Type B pancreatic cell (in vitro differentiated cells): ENCODE data around the gene TMEM132E. TPM values are rescaled to one million over a fixed set of nuclear protein-coding genes. Genes with fewer than 3 reads are reported as not detected.
A peak's percentile ranks its signal among the peaks of the same experiment; 100 is the strongest.

ENCODE experiments used
- DNase-seq: peaks from one replicate; pipeline ENCODE4 v3.0.0; 2021; ENCODE audit warnings: mixed read lengths; ENCODE audit not compliant: unreplicated experiment; ENCODE audit errors: extremely low spot score
- H3K27ac Mint-ChIP-seq: 2 replicates; pipeline ENCODE4 v1.8.0; 2021; ENCODE audit warnings: mild to moderate bottlenecking, mixed read lengths
- H3K27me3 Mint-ChIP-seq: 2 replicates; pipeline ENCODE4 v1.8.0; 2021; ENCODE audit warnings: mixed read lengths
- H3K36me3 Mint-ChIP-seq: 2 replicates; pipeline ENCODE4 v1.8.0; 2021; ENCODE audit warnings: mixed read lengths
- H3K4me1 Mint-ChIP-seq: one replicate; pipeline ENCODE4 v1.8.0; 2021; ENCODE audit warnings: mixed read lengths; ENCODE audit not compliant: unreplicated experiment
- H3K4me3 Mint-ChIP-seq: 2 replicates; pipeline ENCODE4 v1.8.0; 2021; ENCODE audit warnings: mild to moderate bottlenecking, mixed read lengths
- H3K9me3 Mint-ChIP-seq: 2 replicates; pipeline ENCODE4 v1.8.0; 2021; ENCODE audit warnings: mixed read lengths
- total RNA-seq: library from RNA; stranded (reverse); gene quantifications from 2 replicates; pipeline ENCODE4 v1.2.1, GENCODE V29; 2021; ENCODE audit warnings: low replicate concordance
- TF ChIP-seq, protein P1 (sequence below): fragments of 200-600 bp; sonication (generic); conservative IDR thresholded peaks from 2 replicates; pipeline ENCODE4 v1.5.0; 2021; ENCODE audit warnings: antibody characterized with exemption, mild to moderate bottlenecking

The TMEM132E gene
- total RNA-seq, 1 donor from 2014 or later: 0.92 TPM

DNA sequence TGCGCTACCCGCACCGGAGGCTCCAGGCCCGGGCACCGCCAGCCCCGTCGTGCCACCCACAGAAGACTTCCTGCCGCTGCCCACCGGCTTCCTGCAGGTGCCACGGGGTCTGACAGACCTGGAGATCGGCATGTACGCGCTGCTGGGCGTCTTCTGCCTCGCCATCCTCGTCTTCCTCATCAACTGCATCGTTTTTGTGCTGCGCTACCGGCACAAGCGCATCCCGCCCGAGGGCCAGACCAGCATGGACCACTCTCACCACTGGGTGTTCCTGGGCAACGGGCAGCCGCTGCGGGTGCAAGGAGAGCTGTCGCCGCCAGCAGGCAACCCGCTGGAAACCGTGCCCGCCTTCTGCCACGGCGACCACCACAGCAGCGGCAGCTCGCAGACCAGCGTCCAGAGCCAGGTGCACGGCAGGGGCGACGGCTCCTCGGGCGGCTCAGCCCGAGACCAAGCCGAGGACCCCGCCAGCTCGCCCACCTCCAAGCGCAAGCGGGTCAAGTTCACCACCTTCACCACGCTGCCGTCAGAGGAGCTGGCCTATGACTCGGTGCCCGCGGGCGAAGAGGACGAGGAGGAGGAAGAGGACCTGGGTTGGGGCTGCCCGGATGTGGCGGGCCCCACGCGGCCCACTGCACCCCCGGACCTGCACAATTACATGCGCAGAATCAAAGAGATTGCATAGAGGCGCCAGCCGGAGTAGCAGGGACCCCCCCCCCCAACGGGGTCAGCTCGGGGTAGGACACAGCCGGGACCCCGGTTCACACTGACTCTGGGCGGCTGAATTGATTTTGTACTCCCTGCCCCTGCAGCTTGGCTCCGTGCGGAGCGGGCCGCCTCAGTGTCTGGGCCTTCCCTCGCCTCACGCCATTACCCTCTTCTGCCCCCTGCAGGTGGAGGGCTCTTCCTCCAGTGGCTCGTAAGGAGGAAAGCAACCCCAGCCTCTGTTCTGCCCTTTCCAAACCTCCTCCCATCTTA is 58.5 kb downstream of the TMEM132E start:
- no peak overlapping the region for H3K4me3 Mint-ChIP-seq
- H3K9me3 Mint-ChIP-seq: no peaks in the 10 kb centered on the region
- peaks cover 65% of the 10 kb centered on the region for H3K27me3 Mint-ChIP-seq
- no peaks in the 10 kb centered on the region for H3K4me1 Mint-ChIP-seq
- TF ChIP-seq, protein P1, sequence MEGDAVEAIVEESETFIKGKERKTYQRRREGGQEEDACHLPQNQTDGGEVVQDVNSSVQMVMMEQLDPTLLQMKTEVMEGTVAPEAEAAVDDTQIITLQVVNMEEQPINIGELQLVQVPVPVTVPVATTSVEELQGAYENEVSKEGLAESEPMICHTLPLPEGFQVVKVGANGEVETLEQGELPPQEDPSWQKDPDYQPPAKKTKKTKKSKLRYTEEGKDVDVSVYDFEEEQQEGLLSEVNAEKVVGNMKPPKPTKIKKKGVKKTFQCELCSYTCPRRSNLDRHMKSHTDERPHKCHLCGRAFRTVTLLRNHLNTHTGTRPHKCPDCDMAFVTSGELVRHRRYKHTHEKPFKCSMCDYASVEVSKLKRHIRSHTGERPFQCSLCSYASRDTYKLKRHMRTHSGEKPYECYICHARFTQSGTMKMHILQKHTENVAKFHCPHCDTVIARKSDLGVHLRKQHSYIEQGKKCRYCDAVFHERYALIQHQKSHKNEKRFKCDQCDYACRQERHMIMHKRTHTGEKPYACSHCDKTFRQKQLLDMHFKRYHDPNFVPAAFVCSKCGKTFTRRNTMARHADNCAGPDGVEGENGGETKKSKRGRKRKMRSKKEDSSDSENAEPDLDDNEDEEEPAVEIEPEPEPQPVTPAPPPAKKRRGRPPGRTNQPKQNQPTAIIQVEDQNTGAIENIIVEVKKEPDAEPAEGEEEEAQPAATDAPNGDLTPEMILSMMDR: peak; percentile 91
- no peaks in the 10 kb centered on the region for H3K36me3 Mint-ChIP-seq
- peak; percentile 80 for DNase-seq
- no peak overlapping the region for H3K27ac Mint-ChIP-seq

DNA sequence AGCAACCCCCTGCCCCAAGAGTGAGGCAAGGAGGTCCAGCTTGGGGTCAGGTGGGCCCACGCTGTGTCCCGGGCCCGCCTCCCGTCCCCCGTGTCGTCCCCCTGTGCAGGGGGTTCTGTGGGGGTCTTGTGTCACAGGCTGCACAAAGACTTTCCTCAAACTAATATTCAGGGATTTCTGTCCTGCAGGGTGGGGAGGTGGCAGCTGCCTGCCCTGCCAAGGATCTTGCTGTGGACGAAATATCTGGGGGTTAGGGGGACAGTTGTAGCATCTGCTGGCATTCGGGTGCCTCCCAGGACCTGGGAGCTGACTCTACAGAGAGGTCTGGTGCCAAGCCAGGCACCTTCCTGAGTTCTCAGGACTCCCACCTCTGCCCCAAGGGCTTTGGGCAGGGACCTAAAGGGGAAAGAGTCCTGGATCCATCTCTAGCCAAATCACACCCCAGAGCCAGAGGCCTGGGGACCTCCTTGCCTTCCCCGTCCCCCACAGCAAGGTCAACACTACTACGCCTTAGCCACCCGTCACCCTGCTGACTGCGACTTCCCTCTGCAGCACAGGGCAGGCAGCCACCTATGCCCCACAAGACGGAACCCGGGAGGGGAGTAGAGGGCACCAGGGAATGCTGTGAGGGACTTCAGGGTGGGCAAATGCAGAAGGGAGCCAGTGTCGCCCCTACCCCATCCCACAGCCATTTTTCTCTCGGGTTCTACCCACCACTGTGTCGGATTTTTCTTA is 59.3 kb downstream of the TMEM132E start:
- Mint-ChIP-seq H3K27me3 (peaks cover 59% of the 10 kb centered on the region), H3K9me3 (no peaks in the 10 kb centered on the region), H3K4me3 (no peak overlapping the region), H3K36me3 (no peaks in the 10 kb centered on the region), H3K4me1 (no peaks in the 10 kb centered on the region), H3K27ac (no peak overlapping the region)
- DNase-seq: no peak
- TF ChIP-seq, protein P1: peak; percentile 53

DNA sequence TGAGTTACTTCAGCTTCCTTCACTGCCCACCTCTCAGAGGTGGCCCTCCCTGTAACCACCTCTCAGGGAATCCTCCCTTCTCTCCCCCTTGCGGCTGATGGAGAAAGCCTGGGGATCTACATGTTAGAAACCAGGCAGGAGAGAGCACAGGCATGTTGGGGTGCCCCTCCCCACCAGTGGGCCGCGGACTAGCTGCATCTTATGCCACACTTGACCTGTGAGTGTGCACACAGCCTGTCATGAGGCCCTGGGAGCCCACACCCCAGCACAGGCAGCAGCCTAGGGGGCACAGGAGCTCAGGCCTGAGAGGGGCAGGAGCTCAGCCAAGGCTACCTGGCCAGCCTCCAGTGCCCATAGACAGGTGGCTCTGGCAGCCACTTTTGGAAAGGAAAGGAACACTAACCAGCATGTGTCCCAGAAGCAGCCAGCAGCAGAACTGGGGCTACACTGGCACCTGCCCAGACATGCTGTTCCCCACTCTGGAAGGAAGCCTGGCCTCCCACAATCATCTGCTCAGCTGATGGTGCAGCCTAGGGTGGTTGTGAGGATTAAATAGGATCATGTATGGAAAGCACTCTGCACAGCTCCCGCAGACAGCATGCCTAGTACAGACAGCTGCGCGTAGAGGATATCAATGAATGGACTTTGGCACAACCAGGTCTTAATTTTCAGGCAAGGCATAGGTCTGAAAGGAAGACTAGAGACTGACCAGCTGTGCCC is 60.5 kb downstream of the TMEM132E start:
- no peaks in the 10 kb centered on the region for H3K9me3 Mint-ChIP-seq
- TF ChIP-seq, protein P1: no peak
- H3K4me3 Mint-ChIP-seq: no peak overlapping the region
- no peak for DNase-seq
- H3K4me1 Mint-ChIP-seq: no peaks in the 10 kb centered on the region
- no peak overlapping the region for H3K27ac Mint-ChIP-seq
- no peaks in the 10 kb centered on the region for H3K36me3 Mint-ChIP-seq
- H3K27me3 Mint-ChIP-seq: peaks cover 58% of the 10 kb centered on the region

- H3K36me3 Mint-ChIP-seq: no peaks in the 10 kb centered on the region
Measured at GRCh38 chr17:34641368-34641767, 62.0 kb downstream of the TMEM132E start.

More at GRCh38 chr17:34641368-34641767, 62.0 kb downstream of the TMEM132E start:
- Mint-ChIP-seq H3K27ac (no peak overlapping the region), H3K27me3 (peaks cover 58% of the 10 kb centered on the region), H3K9me3 (no peaks in the 10 kb centered on the region), H3K4me3 (no peak overlapping the region), H3K4me1 (peaks cover 11% of the 10 kb centered on the region)
- TF ChIP-seq, protein P1: no peak
- no peak for DNase-seq
